Measurements from ENCODE around the gene SEPTIN1.

Gene SEPTIN1

GRCh38 chr16:30382111-30382881 is at the start of gene SEPTIN1:
TSS of gene SEPTIN1 (minus strand) at chr16:30382561. CDS start at chr16:30382542, 19 bp downstream.
- Mint-ChIP-seq H3K4me1 (ENCODE audit: low read depth) (peaks cover 37% of the 10 kb centered on the region), H3K9me3 (no peaks in the 10 kb centered on the region), H3K36me3 (ENCODE audit: low read depth) (peaks cover 29% of the 10 kb centered on the region), H3K27ac (peak within 1 kb of the TSS; percentile 87), H3K4me3 (peak within 1 kb of the TSS; percentile 92), H3K27me3 (ENCODE audit: low read depth) (no peaks in the 10 kb centered on the region)
- peak; percentile 77 for DNase-seq (ENCODE audit: low spot score)

- H3K9me3 Mint-ChIP-seq: no peaks in the 10 kb centered on the region
- peaks cover 29% of the 10 kb centered on the region for H3K4me1 Mint-ChIP-seq (ENCODE audit: low read depth)
- H3K27ac Mint-ChIP-seq: no peak overlapping the region
- H3K27me3 Mint-ChIP-seq (ENCODE audit: low read depth): no peaks in the 10 kb centered on the region
- H3K4me3 Mint-ChIP-seq: no peak overlapping the region
- no peak for DNase-seq (ENCODE audit: low spot score)
- peaks cover 14% of the 10 kb centered on the region for H3K36me3 Mint-ChIP-seq (ENCODE audit: low read depth)
Measured at GRCh38 chr16:30430428-30430970, 48.1 kb upstream of the SEPTIN1 start.

DNA sequence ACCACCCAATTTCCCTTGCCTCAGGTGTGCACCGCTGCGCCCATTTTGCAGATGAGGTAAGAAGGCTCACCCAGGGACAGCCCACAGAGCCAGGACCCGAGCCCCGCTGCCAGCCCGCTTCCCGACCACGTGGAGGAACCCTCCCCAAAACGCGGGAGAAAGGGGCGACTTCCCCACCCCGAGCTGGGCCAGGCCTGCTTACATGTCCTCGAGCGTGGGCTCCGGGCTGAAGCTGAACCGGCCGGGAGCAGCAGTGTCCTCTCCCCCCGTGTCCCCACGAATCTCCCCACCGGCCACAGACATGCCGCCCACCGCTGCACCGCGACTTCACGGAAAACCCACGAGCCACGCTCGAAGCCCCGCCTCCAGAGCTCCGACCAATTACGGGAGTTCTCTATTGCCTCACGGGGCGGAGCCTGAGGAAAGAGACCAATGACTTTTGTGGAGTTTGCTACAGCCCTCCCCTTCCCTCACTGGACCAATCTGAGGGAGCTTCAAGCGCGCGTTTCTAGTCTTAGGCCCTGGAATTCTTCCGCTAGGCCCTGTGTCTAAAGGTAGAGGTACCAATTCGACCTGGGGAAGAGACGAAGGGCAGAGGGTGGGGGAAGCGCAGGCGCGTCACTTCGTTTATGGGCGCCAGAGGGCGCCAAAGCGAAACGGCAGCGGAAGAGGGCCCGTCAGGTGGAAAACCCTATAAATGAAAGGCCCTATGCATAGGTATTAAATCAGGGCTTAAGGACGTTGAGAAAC is 47.5 kb upstream of the SEPTIN1 start, which contains the start of gene DCTPP1:
Gene DCTPP1, minus strand, starts transcription at position 353 of the 750 bp plus-strand sequence. Its CDS starts 50 bp downstream, at position 303.
- Mint-ChIP-seq H3K36me3 (ENCODE audit: low read depth) (peaks cover 15% of the 10 kb centered on the region), H3K4me1 (ENCODE audit: low read depth) (peaks cover 27% of the 10 kb centered on the region), H3K27ac (no peak within 1 kb of the TSS), H3K4me3 (no peak within 1 kb of the TSS), H3K9me3 (no peaks in the 10 kb centered on the region), H3K27me3 (ENCODE audit: low read depth) (no peaks in the 10 kb centered on the region)
- peak; percentile 96 for DNase-seq (ENCODE audit: low spot score)

- Mint-ChIP-seq H3K36me3 (ENCODE audit: low read depth) (peaks cover 20% of the 10 kb centered on the region), H3K27ac (no peak overlapping the region), H3K27me3 (ENCODE audit: low read depth) (no peaks in the 10 kb centered on the region), H3K4me1 (ENCODE audit: low read depth) (peaks cover 22% of the 10 kb centered on the region), H3K4me3 (no peak overlapping the region), H3K9me3 (no peaks in the 10 kb centered on the region)
- no peak for DNase-seq (ENCODE audit: low spot score)
Measured at GRCh38 chr16:30429418-30429677, 47.0 kb upstream of the SEPTIN1 start.

DNA sequence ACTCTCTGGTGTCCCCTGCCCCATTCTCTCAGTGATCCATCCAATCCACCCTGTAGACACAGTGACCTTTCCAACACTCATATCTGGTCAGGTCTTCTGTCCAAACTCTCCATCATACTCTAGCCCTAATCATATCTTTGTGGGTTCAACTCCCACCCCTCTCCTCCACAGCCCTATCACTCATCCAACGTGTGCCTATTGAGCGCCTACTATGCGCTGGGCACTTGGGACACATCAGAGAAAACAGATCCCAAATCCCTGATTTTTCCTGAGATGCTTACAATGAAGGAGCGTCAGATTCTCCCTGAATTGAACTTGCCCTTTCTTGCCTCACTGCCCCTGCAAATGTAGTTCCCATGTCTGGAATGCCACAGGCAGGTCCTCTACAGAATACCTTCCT is 45.7 kb upstream of the SEPTIN1 start:
- Mint-ChIP-seq H3K4me3 (peak overlapping the region; percentile 9), H3K27me3 (ENCODE audit: low read depth) (no peaks in the 10 kb centered on the region), H3K27ac (peak overlapping the region; percentile 16), H3K9me3 (no peaks in the 10 kb centered on the region), H3K36me3 (ENCODE audit: low read depth) (peaks cover 28% of the 10 kb centered on the region), H3K4me1 (ENCODE audit: low read depth) (peaks cover 17% of the 10 kb centered on the region)
- no peak for DNase-seq (ENCODE audit: low spot score)

GRCh38 chr16:30421010-30421409 is 38.6 kb upstream of the SEPTIN1 start:
- H3K9me3 Mint-ChIP-seq: no peaks in the 10 kb centered on the region
- H3K4me1 Mint-ChIP-seq (ENCODE audit: low read depth): peaks cover 26% of the 10 kb centered on the region
- DNase-seq (ENCODE audit: low spot score): no peak
- H3K36me3 Mint-ChIP-seq (ENCODE audit: low read depth): peaks cover 39% of the 10 kb centered on the region
- H3K27ac Mint-ChIP-seq: no peak overlapping the region
- H3K4me3 Mint-ChIP-seq: no peak overlapping the region
- H3K27me3 Mint-ChIP-seq (ENCODE audit: low read depth): no peaks in the 10 kb centered on the region

DNA sequence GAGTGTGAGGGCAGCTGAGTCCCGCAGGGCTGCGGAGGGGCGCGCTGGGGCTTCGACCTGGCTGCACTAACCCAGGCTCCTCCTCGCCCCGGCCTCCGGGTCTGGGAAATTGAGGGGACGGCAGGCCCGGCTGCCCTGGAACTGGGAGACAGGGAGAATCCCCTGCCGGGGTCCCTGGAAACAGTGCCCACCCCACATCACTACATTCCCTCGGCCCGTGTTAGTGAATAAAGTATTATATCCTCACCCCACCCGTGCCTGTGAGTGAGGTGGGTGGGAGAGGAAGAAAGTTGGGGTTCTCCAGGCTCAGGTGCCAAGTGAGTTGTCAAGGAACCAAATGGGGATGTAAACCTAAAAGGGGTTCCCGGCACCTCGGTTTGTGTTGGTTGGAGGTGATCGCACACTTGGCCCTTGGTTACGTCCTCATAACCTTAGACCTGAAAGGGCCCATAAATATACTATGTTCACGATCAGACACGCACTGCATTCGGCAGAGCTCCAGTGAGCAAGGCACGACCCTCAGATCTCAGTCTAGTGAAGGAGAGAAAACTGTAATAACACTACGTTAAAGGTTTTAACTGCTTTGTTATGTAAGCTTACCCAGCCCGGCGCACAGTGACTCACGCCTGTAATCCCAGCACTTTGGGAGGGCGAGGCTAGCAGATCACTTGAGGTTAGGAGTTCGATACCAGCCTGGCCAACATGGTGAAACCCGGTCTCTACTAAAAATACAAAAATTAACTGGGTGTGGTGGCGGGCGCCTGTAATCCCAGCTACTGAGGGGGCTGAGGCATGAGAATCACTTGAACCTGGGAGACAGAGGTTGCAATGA is 36.2 kb upstream of the SEPTIN1 start:
- H3K27ac Mint-ChIP-seq: peak overlapping the region; percentile 75
- no peaks in the 10 kb centered on the region for H3K27me3 Mint-ChIP-seq (ENCODE audit: low read depth)
- DNase-seq (ENCODE audit: low spot score): no peak

GRCh38 chr16:30417529-30418349 is 35.4 kb upstream of the SEPTIN1 start:
- Mint-ChIP-seq H3K4me1 (ENCODE audit: low read depth) (peaks cover 28% of the 10 kb centered on the region), H3K27me3 (ENCODE audit: low read depth) (no peaks in the 10 kb centered on the region), H3K9me3 (no peaks in the 10 kb centered on the region), H3K36me3 (ENCODE audit: low read depth) (peaks cover 28% of the 10 kb centered on the region), H3K4me3 (peak overlapping the region; percentile 70), H3K27ac (no peak overlapping the region)
- peak; percentile 91 for DNase-seq (ENCODE audit: low spot score)

More for the DNA sequence above, 36.2 kb upstream of the SEPTIN1 start:
- Mint-ChIP-seq H3K4me1 (ENCODE audit: low read depth) (peaks cover 28% of the 10 kb centered on the region), H3K9me3 (no peaks in the 10 kb centered on the region), H3K36me3 (ENCODE audit: low read depth) (peaks cover 30% of the 10 kb centered on the region), H3K4me3 (peak overlapping the region; percentile 70)

GRCh38 chr16:30416624-30417528 is 34.5 kb upstream of the SEPTIN1 start:
- H3K4me1 Mint-ChIP-seq (ENCODE audit: low read depth): peaks cover 29% of the 10 kb centered on the region
- peak overlapping the region; percentile 64 for H3K27ac Mint-ChIP-seq
- no peaks in the 10 kb centered on the region for H3K9me3 Mint-ChIP-seq
- H3K27me3 Mint-ChIP-seq (ENCODE audit: low read depth): no peaks in the 10 kb centered on the region
- peaks cover 29% of the 10 kb centered on the region for H3K36me3 Mint-ChIP-seq (ENCODE audit: low read depth)
- peak overlapping the region; percentile 8 for H3K4me3 Mint-ChIP-seq
- DNase-seq (ENCODE audit: low spot score): no peak

DNA sequence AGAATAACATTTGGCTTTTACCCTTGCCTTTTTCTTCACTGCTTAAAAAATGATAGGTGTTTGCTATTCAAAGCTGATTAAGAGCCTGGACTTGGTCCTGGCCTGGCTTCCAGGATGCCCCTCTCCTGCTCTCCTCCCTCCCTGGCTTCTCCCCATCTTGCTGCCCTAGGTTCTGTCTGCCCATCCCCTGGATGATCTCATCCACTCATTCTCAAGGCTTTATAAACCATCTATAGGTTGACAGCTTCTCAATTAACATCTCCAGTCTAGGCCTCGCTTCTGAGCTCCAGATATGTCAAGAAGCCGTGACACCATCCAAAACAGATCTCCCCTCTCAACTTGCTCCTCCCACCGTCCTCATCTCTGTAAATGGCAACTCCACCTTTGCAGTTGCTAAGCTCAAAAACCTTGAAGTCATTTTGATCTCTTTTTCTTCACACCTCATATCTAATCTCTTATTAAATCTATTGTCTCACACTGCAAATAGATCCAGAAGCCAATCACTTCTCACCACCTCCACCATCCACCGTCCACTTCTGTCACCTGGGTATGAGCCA is 33.8 kb upstream of the SEPTIN1 start:
- H3K9me3 Mint-ChIP-seq: no peaks in the 10 kb centered on the region
- H3K4me3 Mint-ChIP-seq: no peak overlapping the region
- no peaks in the 10 kb centered on the region for H3K27me3 Mint-ChIP-seq (ENCODE audit: low read depth)
- H3K36me3 Mint-ChIP-seq (ENCODE audit: low read depth): peaks cover 25% of the 10 kb centered on the region
- no peak for DNase-seq (ENCODE audit: low spot score)
- peak overlapping the region; percentile 24 for H3K27ac Mint-ChIP-seq
- H3K4me1 Mint-ChIP-seq (ENCODE audit: low read depth): peaks cover 29% of the 10 kb centered on the region

- peaks cover 18% of the 10 kb centered on the region for H3K36me3 Mint-ChIP-seq (ENCODE audit: low read depth)
- no peaks in the 10 kb centered on the region for H3K27me3 Mint-ChIP-seq (ENCODE audit: low read depth)
- H3K4me1 Mint-ChIP-seq (ENCODE audit: low read depth): peaks cover 31% of the 10 kb centered on the region
- DNase-seq (ENCODE audit: low spot score): no peak
- no peaks in the 10 kb centered on the region for H3K9me3 Mint-ChIP-seq
- H3K27ac Mint-ChIP-seq: peak overlapping the region; percentile 40
- H3K4me3 Mint-ChIP-seq: no peak overlapping the region
Measured at GRCh38 chr16:30414159-30414558, 31.8 kb upstream of the SEPTIN1 start.

Measured in T-helper 2 cell treated with Interferon-gamma antibody and Interleukin-4, amounts not matched to agents 5 μg/mL and 100 μg/mL, for 36 hours (primary cell).